ENCODE measurements around the gene OSER1. TPM values are rescaled to one million over a fixed set of nuclear protein-coding genes. Genes with fewer than 3 reads are reported as not detected.

Gene OSER1
- total RNA-seq, result 18.3 and 23.3 TPM in 2 replicates

GRCh38 chr20:44210406-44211176 is at the start of gene OSER1:
Gene OSER1, minus strand, starts transcription at chr20:44210771. Its CDS starts 3,814 bp downstream, at chr20:44206957.

GRCh38 chr20:44247131-44247571 is 36.6 kb upstream of the OSER1 start, which contains the start of gene GDAP1L1:
Gene GDAP1L1, plus strand, starts transcription at chr20:44247308. Its CDS starts 27 bp downstream, at chr20:44247335.

GRCh38 chr20:44187054-44187771 is 23.4 kb downstream of the OSER1 start, which contains the start of gene JPH2:
Gene JPH2, minus strand, starts transcription at chr20:44187188. Its CDS starts 483 bp downstream, at chr20:44186705.

Other genes starting within 250 kb of the OSER1 start
- 0.33 and 1.9 TPM in 2 replicates for gene JPH2, start 23.6 kb downstream of the OSER1 start, total RNA-seq
- not detected in 2 replicates for gene GDAP1L1, start 36.5 kb upstream of the OSER1 start, total RNA-seq
- 4.7 and 5.8 TPM in 2 replicates for gene FITM2, start 100.4 kb upstream of the OSER1 start, total RNA-seq
- gene R3HDML, start 126.3 kb upstream of the OSER1 start, total RNA-seq, result not detected in 2 replicates
- gene HNF4A, start 144.9 kb upstream of the OSER1 start, total RNA-seq, result not detected in 2 replicates

Measured in mesangial cell (primary cell).